IMR-90 (cell line): ENCODE results near the gene ANKRD63. TPM values are rescaled to one million over a fixed set of nuclear protein-coding genes. Genes with fewer than 3 reads are reported as not detected.

Experiments used
- ATAC-seq: fragments of 200-7000 bp; cut with Tn5 transposase; 2 replicates; pipeline ENCODE4 v1.9.1; 2020; ENCODE audit warnings: low read depth, mild to moderate bottlenecking, moderate library complexity
- BruUV-seq: library from RNA; stranded (reverse); fragments of 400-500 nt; replicated peaks from 2 replicates; lab custom pipeline; 2021; lab: Mats Ljungman, UMichigan
- CTCF ChIA-PET: fragments of 300-600 bp; formaldehyde crosslinking; extraction: SDS; loops from one replicate; lab custom pipeline; 2021; ENCODE audit warnings: antibody characterized with exemption; lab: Yijun Ruan, JAX
- POLR2A ChIA-PET: fragments of 300-600 bp; sonication (Branson Sonifier 250); formaldehyde crosslinking; loops from one replicate; lab custom pipeline; 2022; ENCODE audit warnings: antibody characterized with exemption; ENCODE audit not compliant: unreplicated experiment; lab: Charles Lee
- DNase-seq: peaks from one replicate; pipeline ENCODE4 v3.0.0; 2013
- H2AFZ ChIP-seq: replicated peaks from 2 replicates; pipeline ENCODE3; 2013; ENCODE audit warnings: low read length, mild to moderate bottlenecking; ENCODE audit not compliant: poor library complexity
- H2AK5ac ChIP-seq: 2 replicates; pipeline ENCODE4 v1.6.1; 2013; ENCODE audit warnings: low read depth, low read length, inconsistent platforms
- H2AK9ac ChIP-seq: replicated peaks from 2 replicates; pipeline ENCODE3; 2013; ENCODE audit warnings: mild to moderate bottlenecking, low read depth, low read length, moderate library complexity; ENCODE audit not compliant: poor library complexity
- H2BK120ac ChIP-seq: 2 replicates; pipeline ENCODE4 v1.6.1; 2013; ENCODE audit warnings: low read depth, low read length, inconsistent platforms
- H2BK15ac ChIP-seq: 3 replicates; pipeline ENCODE4 v1.6.1; 2013; ENCODE audit warnings: low read depth, low read length, inconsistent platforms
- H2BK20ac ChIP-seq: 2 replicates; pipeline ENCODE4 v1.6.1; 2013; ENCODE audit warnings: low read depth, mild to moderate bottlenecking, inconsistent platforms, low read length, moderate library complexity
- H2BK5ac ChIP-seq: 2 replicates; pipeline ENCODE4 v1.6.1; 2013; ENCODE audit warnings: mild to moderate bottlenecking, low read depth, low read length, inconsistent platforms; ENCODE audit not compliant: poor library complexity, severe bottlenecking
- H3K14ac ChIP-seq: replicated peaks from 2 replicates; pipeline ENCODE4 v1.6.1; 2013; ENCODE audit warnings: low read depth, low read length, inconsistent platforms
- H3K18ac ChIP-seq: 2 replicates; pipeline ENCODE4 v1.6.1; 2013; ENCODE audit warnings: low read depth, low read length, control low read depth
- H3K23ac ChIP-seq: 2 replicates; pipeline ENCODE4 v1.6.1; 2013; ENCODE audit warnings: low read depth, low read length, inconsistent platforms
- H3K27ac ChIP-seq: 2 replicates; pipeline ENCODE4 v1.5.1; 2013; ENCODE audit warnings: mild to moderate bottlenecking, control low read depth, low read length; ENCODE audit not compliant: insufficient read depth
- H3K27me3 ChIP-seq: 2 replicates; pipeline ENCODE4 v1.6.1; 2013; ENCODE audit warnings: low read length; ENCODE audit not compliant: control insufficient read depth, insufficient read depth
- H3K36me3 ChIP-seq: 2 replicates; pipeline ENCODE4 v1.6.1; 2013; ENCODE audit warnings: low read length, mixed read lengths; ENCODE audit not compliant: control insufficient read depth, insufficient read depth
- H3K4ac ChIP-seq: 2 replicates; pipeline ENCODE4 v1.6.1; 2013; ENCODE audit warnings: low read depth, low read length, inconsistent platforms
- H3K4me1 ChIP-seq: 2 replicates; pipeline ENCODE4 v1.6.1; 2013; ENCODE audit warnings: low read length, mixed read lengths; ENCODE audit not compliant: control insufficient read depth, insufficient read depth
- H3K4me2 ChIP-seq: 2 replicates; pipeline ENCODE4 v1.6.1; 2013; ENCODE audit warnings: low read depth, mild to moderate bottlenecking, control low read depth, low read length, moderate library complexity
- H3K4me3 ChIP-seq: 2 replicates; pipeline ENCODE4 v1.5.1; 2013; ENCODE audit warnings: low read depth, mild to moderate bottlenecking, control low read depth, low read length, moderate library complexity; ENCODE audit not compliant: insufficient read depth
- H3K56ac ChIP-seq: 2 replicates; pipeline ENCODE4 v1.6.1; 2013; ENCODE audit warnings: low read length, inconsistent platforms; ENCODE audit not compliant: insufficient read depth; ENCODE audit errors: extremely low read depth
- H3K79me1 ChIP-seq, 2 experiments: 2 replicates each; pipeline ENCODE4 v1.6.1; 2013; ENCODE audit warnings: low read length in 2 of 2, inconsistent platforms in 1 of 2, low read depth in 1 of 2
- H3K9ac ChIP-seq: 2 replicates; pipeline ENCODE4 v1.6.1; 2013; ENCODE audit warnings: low read depth, low read length, control low read depth
- H3K9me1 ChIP-seq: 2 replicates; pipeline ENCODE4 v1.6.1; 2013; ENCODE audit warnings: low read length, inconsistent platforms; ENCODE audit not compliant: insufficient read depth
- H3K9me3 ChIP-seq: 2 replicates; pipeline ENCODE4 v1.6.1; 2013; ENCODE audit warnings: low read length; ENCODE audit not compliant: control insufficient read depth, insufficient read depth
- H4K20me1 ChIP-seq: 2 replicates; pipeline ENCODE4 v1.6.1; 2013; ENCODE audit warnings: low read length, inconsistent platforms; ENCODE audit not compliant: insufficient read depth
- H4K5ac ChIP-seq: 2 replicates; pipeline ENCODE4 v1.6.1; 2013; ENCODE audit warnings: mild to moderate bottlenecking, low read depth, low read length, control low read depth
- H4K8ac ChIP-seq, 2 experiments: 2 replicates each; pipeline ENCODE4 v1.6.1; 2013; ENCODE audit warnings: low read depth in 2 of 2, low read length in 2 of 2, control low read depth in 1 of 2, inconsistent platforms in 1 of 2
- H4K91ac ChIP-seq: 2 replicates; pipeline ENCODE4 v1.6.1; 2013; ENCODE audit warnings: low read depth, low read length, inconsistent platforms; ENCODE audit not compliant: insufficient read depth
- BHLHE40 ChIP-seq: fragments of 150-350 bp; IDR thresholded peaks from 2 replicates; pipeline ENCODE4 v1.6.1; 2016; ENCODE audit warnings: mild to moderate bottlenecking, low read depth, low read length
- CEBPB ChIP-seq: IDR thresholded peaks from 2 replicates; pipeline ENCODE4 v1.6.1; 2012; ENCODE audit warnings: low read depth, low read length, improper control_type of control experiment
- CHD1 ChIP-seq: IDR thresholded peaks from 2 replicates; pipeline ENCODE4 v1.6.1; 2012; ENCODE audit warnings: low read depth, low read length, improper control_type of control experiment
- CTCF ChIP-seq: conservative IDR thresholded peaks from 2 replicates; pipeline ENCODE4 v1.5.1; 2012; ENCODE audit warnings: mild to moderate bottlenecking, low read depth, low read length, improper control_type of control experiment
- FOS ChIP-seq: fragments of 150-350 bp; IDR thresholded peaks from 2 replicates; pipeline ENCODE4 v1.6.1; 2016; ENCODE audit warnings: low read depth, low read length
- MAFK ChIP-seq: IDR thresholded peaks from 2 replicates; pipeline ENCODE4 v1.6.1; 2012; ENCODE audit warnings: low read depth, low read length, improper control_type of control experiment
- MAZ ChIP-seq: IDR thresholded peaks from 2 replicates; pipeline ENCODE4 v1.6.1; 2012; ENCODE audit warnings: low read depth, mild to moderate bottlenecking, low read length, improper control_type of control experiment, moderate library complexity, borderline replicate concordance
- MXI1 ChIP-seq: IDR thresholded peaks from 2 replicates; pipeline ENCODE4 v1.6.1; 2012; ENCODE audit warnings: low read depth, mild to moderate bottlenecking, low read length, moderate library complexity, borderline replicate concordance
- NFE2L2 ChIP-seq: fragments of 150-350 bp; IDR thresholded peaks from 2 replicates; pipeline ENCODE4 v1.6.1; 2016; ENCODE audit warnings: low read depth, mild to moderate bottlenecking, low read length
- POLR2A ChIP-seq: IDR thresholded peaks from 2 replicates; pipeline ENCODE4 v1.6.1; 2012; ENCODE audit warnings: mild to moderate bottlenecking, low read depth, low read length
- RAD21 ChIP-seq: IDR thresholded peaks from 2 replicates; pipeline ENCODE4 v1.6.1; 2012; ENCODE audit warnings: low read length, improper control_type of control experiment
- RCOR1 ChIP-seq: IDR thresholded peaks from 2 replicates; pipeline ENCODE4 v1.6.1; 2012; ENCODE audit warnings: mild to moderate bottlenecking, low read length, improper control_type of control experiment; ENCODE audit not compliant: insufficient replicate concordance
- RFX5 ChIP-seq: IDR thresholded peaks from 2 replicates; pipeline ENCODE4 v1.8.0; 2012; ENCODE audit warnings: low read depth, mild to moderate bottlenecking, low read length, moderate library complexity
- SMC3 ChIP-seq: fragments of 150-350 bp; IDR thresholded peaks from 2 replicates; pipeline ENCODE4 v1.6.1; 2016; ENCODE audit warnings: low read depth, mild to moderate bottlenecking, antibody characterized with exemption, low read length, moderate library complexity
- WGBS, 2 experiments: methylation state at CpG; one replicate each; pipeline versions ENCODE4 v1.1.5 to v1.1.7; 2013; ENCODE audit warnings: missing lambda C conversion rate in 2 of 2; ENCODE audit not compliant: insufficient read length in 1 of 2; ENCODE audit errors: extremely low coverage in 2 of 2; 5-methylcytosine and 5-hydroxymethylcytosine counted together
- dilution Hi-C: fragments of 300-500 bp; cut with HindIII; formaldehyde crosslinking; loops from one replicate; pipeline ENCODE4 v1.14.3; 2018; ENCODE audit warnings: low sequenced_read_pairs; ENCODE audit not compliant: unreplicated experiment
- in situ Hi-C: fragments of 300-500 bp; cut with MboI; formaldehyde crosslinking; loops from 3 replicates; pipeline ENCODE4 v1.14.3; 2019; ENCODE audit warnings: low sequenced_read_pairs, inconsistent platforms, mixed read lengths
- intact Hi-C: fragments of 100-400 bp; cut with micrococcal nuclease; formaldehyde crosslinking; loops from 2 replicates; pipeline ENCODE4 v1.10.0; 2022
- polyA plus RNA-seq, 3 experiments: library from polyadenylated mRNA; depleted of rRNA; stranded (reverse); fragments of >200 nt; gene quantifications; 2 replicates each; pipeline ENCODE4 v1.2.3, GENCODE V29; 2012; ENCODE audit warnings: low replicate concordance in 1 of 3
- total RNA-seq: library from RNA; depleted of rRNA; stranded (reverse); fragments of >200 nt; gene quantifications from 2 replicates; pipeline ENCODE4 v1.2.3, GENCODE V29; 2012
- TF ChIP-seq, protein P1 (sequence below): fragments of 150-350 bp; IDR thresholded peaks from 2 replicates; pipeline ENCODE4 v1.6.1; 2017; ENCODE audit warnings: mild to moderate bottlenecking, antibody characterized with exemption, low read length, low read depth
- TF ChIP-seq, protein P2 (sequence below): fragments of 150-350 bp; IDR thresholded peaks from 2 replicates; pipeline ENCODE4 v1.6.1; 2016; ENCODE audit warnings: low read depth, mild to moderate bottlenecking, low read length, moderate library complexity, borderline replicate concordance

Gene ANKRD63
- total and polyA plus RNA-seq, 2 of the 4 experiments (the other 2 are of a cell fraction) = not detected

- no peaks in the 10 kb centered on the region for H3K9me3 ChIP-seq
- no peak overlapping the region for H2AK5ac ChIP-seq
- H2BK5ac ChIP-seq = no peak overlapping the region
- no peak for DNase-seq
- H3K18ac ChIP-seq = no peak overlapping the region
- no peak for ATAC-seq
- WGBS, 2 experiments = 80% methylated on average over 3 of the region's 4 CpGs; no CpG with 5 or more reads in 1 of the 2 experiments
- no peak overlapping the region for H3K23ac ChIP-seq
- no peak overlapping the region for H2AFZ ChIP-seq
- no peak overlapping the region for H2BK15ac ChIP-seq
- H3K4me1 ChIP-seq = peaks cover 5% of the 10 kb centered on the region
- H3K9me1 ChIP-seq = no peaks in the 10 kb centered on the region
- dilution Hi-C loops (no loop called here), in situ Hi-C loops (no loop called here), intact Hi-C loops (no loop called here)
- H3K9ac ChIP-seq = no peak overlapping the region
- H2BK20ac ChIP-seq = no peak overlapping the region
- no peak overlapping the region for H4K5ac ChIP-seq
- no peak overlapping the region for H3K4ac ChIP-seq
- no peak overlapping the region for H3K56ac ChIP-seq
- H3K79me1 ChIP-seq = no peaks in the 10 kb centered on the region
- H4K91ac ChIP-seq = no peak overlapping the region
- H2AK9ac ChIP-seq = no peak overlapping the region
- no peak overlapping the region for H4K8ac ChIP-seq
- no peak overlapping the region for H3K4me2 ChIP-seq
- no peak overlapping the region for H3K27ac ChIP-seq
- ChIA-PET CTCF (no interaction called here), POLR2A (no interaction called here)
- no peaks in the 10 kb centered on the region for H3K36me3 ChIP-seq
- TF ChIP-seq RCOR1 = no peak
- TF ChIP-seq POLR2A = no peak
- TF ChIP-seq NFE2L2 = no peak
- TF ChIP-seq, protein P1, sequence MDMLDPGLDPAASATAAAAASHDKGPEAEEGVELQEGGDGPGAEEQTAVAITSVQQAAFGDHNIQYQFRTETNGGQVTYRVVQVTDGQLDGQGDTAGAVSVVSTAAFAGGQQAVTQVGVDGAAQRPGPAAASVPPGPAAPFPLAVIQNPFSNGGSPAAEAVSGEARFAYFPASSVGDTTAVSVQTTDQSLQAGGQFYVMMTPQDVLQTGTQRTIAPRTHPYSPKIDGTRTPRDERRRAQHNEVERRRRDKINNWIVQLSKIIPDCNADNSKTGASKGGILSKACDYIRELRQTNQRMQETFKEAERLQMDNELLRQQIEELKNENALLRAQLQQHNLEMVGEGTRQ = no peak
- no peak for TF ChIP-seq RFX5
- TF ChIP-seq BHLHE40 = no peak
- no peak for TF ChIP-seq MAZ
- TF ChIP-seq RAD21 = no peak
- no peak for TF ChIP-seq FOS
- TF ChIP-seq CHD1 = no peak
- no peak for TF ChIP-seq CEBPB
- no peak for TF ChIP-seq MAFK
- no peak for TF ChIP-seq MXI1
- TF ChIP-seq, protein P2, sequence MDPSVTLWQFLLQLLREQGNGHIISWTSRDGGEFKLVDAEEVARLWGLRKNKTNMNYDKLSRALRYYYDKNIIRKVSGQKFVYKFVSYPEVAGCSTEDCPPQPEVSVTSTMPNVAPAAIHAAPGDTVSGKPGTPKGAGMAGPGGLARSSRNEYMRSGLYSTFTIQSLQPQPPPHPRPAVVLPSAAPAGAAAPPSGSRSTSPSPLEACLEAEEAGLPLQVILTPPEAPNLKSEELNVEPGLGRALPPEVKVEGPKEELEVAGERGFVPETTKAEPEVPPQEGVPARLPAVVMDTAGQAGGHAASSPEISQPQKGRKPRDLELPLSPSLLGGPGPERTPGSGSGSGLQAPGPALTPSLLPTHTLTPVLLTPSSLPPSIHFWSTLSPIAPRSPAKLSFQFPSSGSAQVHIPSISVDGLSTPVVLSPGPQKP = no peak
- TF ChIP-seq CTCF = no peak
- TF ChIP-seq SMC3 = no peak
- no TSS peak for BruUV-seq
- no peak overlapping the region for H3K4me3 ChIP-seq
- peaks cover 57% of the 10 kb centered on the region for H3K27me3 ChIP-seq
- H4K20me1 ChIP-seq = no peaks in the 10 kb centered on the region
- H3K14ac ChIP-seq = no peak overlapping the region
- no peak overlapping the region for H2BK120ac ChIP-seq
These were observed 5.1 kb upstream of the ANKRD63 start for GRCh38 chr15:40287968-40288367.
